GM12878 (cell line): ENCODE data around the gene MSX1. TPM values are rescaled to one million over a fixed set of nuclear protein-coding genes. Genes with fewer than 3 reads are reported as not detected.

Source experiments
- ATAC-seq: fragments of 200-7000 bp; cut with Tn5 transposase; 3 replicates; pipeline ENCODE4 v1.9.1; 2020; ENCODE audit warnings: mild to moderate bottlenecking, moderate library complexity
- BruUV-seq: library from RNA; stranded (reverse); fragments of 400-500 nt; replicated peaks from 2 replicates; lab custom pipeline; 2021; lab: Mats Ljungman, UMichigan
- CTCF ChIA-PET: fragments of 300-600 bp; sonication (Branson Sonifier 250); formaldehyde crosslinking; extraction: SDS; loops from one replicate; lab custom pipeline; 2021; ENCODE audit warnings: inconsistent platforms; lab: Yijun Ruan, JAX
- POLR2A ChIA-PET: fragments of 350-600 bp; formaldehyde crosslinking; extraction: SDS; loops from one replicate; lab custom pipeline; 2021; ENCODE audit warnings: inconsistent platforms; lab: Charles Lee
- RAD21 ChIA-PET: fragments of 300-600 bp; sonication (Branson Sonifier 250); formaldehyde crosslinking; loops from one replicate; lab custom pipeline; 2023; ENCODE audit warnings: antibody characterized with exemption; ENCODE audit not compliant: unreplicated experiment; lab: Charles Lee
- SMC1A ChIA-PET: fragments of 300-600 bp; sonication (Branson Sonifier 250); formaldehyde crosslinking; loops from one replicate; lab custom pipeline; 2023; ENCODE audit not compliant: unreplicated experiment, uncharacterized antibody; lab: Charles Lee
- DNase-seq: peaks from one replicate; pipeline ENCODE4 v3.0.0-alpha.2; 2011; ENCODE audit warnings: low read depth, low spot score
- FAIRE-seq: peaks from 3 replicates; lab custom pipeline; 2011; peaks lifted over from hg19 to GRCh38; lab: Jason Lieb, UNC
- H2AFZ ChIP-seq: 2 replicates; pipeline ENCODE4 v1.6.0; 2011; ENCODE audit warnings: low read depth, low read length, control low read depth; ENCODE audit not compliant: control insufficient read depth
- H3K27ac ChIP-seq: 2 replicates; pipeline ENCODE4 v1.5.1; 2011; ENCODE audit warnings: control low read depth; ENCODE audit not compliant: control insufficient read depth, insufficient read depth
- H3K27me3 ChIP-seq, 2 experiments: replicated peaks in 1 of 2; 2 replicates each; pipeline versions ENCODE4 v1.6.0 to v1.6.1; 2011; ENCODE audit warnings: low read length in 1 of 2; ENCODE audit not compliant: control insufficient read depth in 2 of 2, insufficient read depth in 2 of 2
- H3K36me3 ChIP-seq, 2 experiments: 2 replicates each; pipeline ENCODE4 v1.5.1; 2011; ENCODE audit warnings: low read length in 1 of 2; ENCODE audit not compliant: control insufficient read depth in 2 of 2, insufficient read depth in 2 of 2
- H3K4me1 ChIP-seq: 2 replicates; pipeline ENCODE4 v1.6.1; 2011; ENCODE audit warnings: mild to moderate bottlenecking, low read length, moderate library complexity, mixed read lengths; ENCODE audit not compliant: control insufficient read depth, insufficient read depth
- H3K4me2 ChIP-seq: 2 replicates; pipeline ENCODE4 v1.6.0; 2011; ENCODE audit warnings: control low read depth; ENCODE audit not compliant: control insufficient read depth, insufficient read depth
- H3K4me3 ChIP-seq: fragments of 200-600 bp; sonication (generic); 2 replicates; pipeline ENCODE4 v1.5.1; 2016
- H3K79me2 ChIP-seq: 2 replicates; pipeline ENCODE4 v1.6.0; 2011; ENCODE audit warnings: low read length; ENCODE audit not compliant: control insufficient read depth, insufficient read depth
- H3K9ac ChIP-seq: 2 replicates; pipeline ENCODE4 v1.8.0; 2011; ENCODE audit warnings: low read length, control low read depth, mixed read lengths; ENCODE audit not compliant: control insufficient read depth, insufficient read depth
- H3K9me3 ChIP-seq: replicated peaks from 3 replicates; pipeline ENCODE4 v1.5.1; 2011; ENCODE audit warnings: mild to moderate bottlenecking, low read length; ENCODE audit not compliant: control insufficient read depth, insufficient read depth
- H4K20me1 ChIP-seq: 2 replicates; pipeline ENCODE4 v1.6.0; 2011; ENCODE audit not compliant: control insufficient read depth, insufficient read depth
- CREM ChIP-seq: IDR thresholded peaks from 2 replicates; pipeline ENCODE4 v1.6.1; 2014; ENCODE audit warnings: antibody characterized with exemption, low read depth
- EP300 ChIP-seq, 2 experiments: fragments of 150-350 bp in 1 of 2; IDR thresholded peaks; 2 replicates each; pipeline ENCODE4 v1.6.1; 2011 to 2012; ENCODE audit warnings: low read depth in 2 of 2, low read length in 2 of 2, borderline replicate concordance in 1 of 2, improper control_type of control experiment in 1 of 2, inconsistent platforms in 1 of 2; ENCODE audit not compliant: control insufficient read depth in 1 of 2
- HDAC6 ChIP-seq: fragments of 200-600 bp; sonication (generic); IDR thresholded peaks from one replicate; pipeline ENCODE4 v1.8.0; 2017; ENCODE audit warnings: antibody characterized with exemption; ENCODE audit not compliant: unreplicated experiment
- MTA2 ChIP-seq: fragments of 450-650 bp; IDR thresholded peaks from 2 replicates; pipeline ENCODE4 v1.6.1; 2016; ENCODE audit warnings: low read depth, mild to moderate bottlenecking, moderate library complexity
- MYC ChIP-seq: IDR thresholded peaks from 2 replicates; pipeline ENCODE4 v1.6.1; 2011; ENCODE audit warnings: mild to moderate bottlenecking, low read length, moderate library complexity, inconsistent platforms; ENCODE audit not compliant: insufficient read depth, insufficient replicate concordance, insufficient read length, severe bottlenecking
- NR2F1 ChIP-seq: fragments of 450-650 bp; conservative IDR thresholded peaks from 2 replicates; pipeline ENCODE4 v1.6.1; 2017; ENCODE audit warnings: mild to moderate bottlenecking
- PAX8 ChIP-seq: fragments of 450-650 bp; IDR thresholded peaks from 2 replicates; pipeline ENCODE4 v1.6.1; 2017; ENCODE audit warnings: mild to moderate bottlenecking, moderate library complexity
- POLR2A ChIP-seq: IDR thresholded peaks from 2 replicates; pipeline ENCODE4 v1.6.1; 2011; ENCODE audit warnings: low read depth, mild to moderate bottlenecking, low read length
- TCF3 ChIP-seq: IDR thresholded peaks from 2 replicates; pipeline ENCODE4 v1.6.1; 2012; ENCODE audit warnings: low read depth, mild to moderate bottlenecking, low read length, borderline replicate concordance; ENCODE audit not compliant: insufficient read depth
- WGBS: methylation state at CpG from one replicate; pipeline ENCODE4 v1.1.6; 2016; ENCODE audit warnings: low lambda C conversion rate; ENCODE audit not compliant: insufficient replicate concordance, insufficient coverage; ENCODE audit errors: missing lambda C conversion rate; 5-methylcytosine and 5-hydroxymethylcytosine counted together
- in situ Hi-C: fragments of 300-500 bp; cut with MboI; formaldehyde crosslinking; loops from 9 replicates; pipeline ENCODE4 v1.14.3; 2018; ENCODE audit warnings: mixed read lengths
- intact Hi-C: fragments of 100-400 bp; cut with micrococcal nuclease; formaldehyde crosslinking; loops from one replicate; pipeline ENCODE4 v1.14.2; 2022; ENCODE audit not compliant: unreplicated experiment
- polyA plus RNA-seq, 11 experiments: library from polyadenylated mRNA; depleted of rRNA in 4 of 11; unstranded in 6 of 11; stranded (reverse) in 5 of 11; fragments of >200 nt; fragmentation: Nextera tagmentation in 4 of 11; fragmentation: Illumina TruSeq in 1 of 11; extraction: Ambion mirVana in 4 of 11; extraction: Trizol in 1 of 11; gene quantifications; 1 replicate in 1 of 11; 2 replicates in 10 of 11; pipeline versions ENCODE4 v1.2.1 to v1.2.3, GENCODE V29; 2011 to 2016; ENCODE audit warnings: inconsistent platforms in 2 of 11, missing spikeins in 2 of 11, low read depth in 1 of 11
- total RNA-seq, 4 experiments: library from RNA; depleted of rRNA in 3 of 4; stranded (reverse); fragments of >200 nt in 3 of 4; fragmentation: Illumina TruSeq in 1 of 4; extraction: Trizol in 1 of 4; gene quantifications; 2 replicates each; pipeline versions ENCODE4 v1.2.1 to v1.2.3, GENCODE V29; 2013 to 2021
- TF ChIP-seq, protein P1 (sequence below): IDR thresholded peaks from 2 replicates; pipeline ENCODE4 v1.6.1; 2012; ENCODE audit warnings: mild to moderate bottlenecking, low read depth, low read length
- TF ChIP-seq, protein P2 (sequence below): fragments of 450-650 bp; IDR thresholded peaks from 2 replicates; pipeline ENCODE4 v1.6.1; 2018; ENCODE audit warnings: mild to moderate bottlenecking, low read depth, moderate library complexity; ENCODE audit not compliant: partially characterized antibody
- TF ChIP-seq, protein P3 (sequence below): fragments of 450-650 bp; IDR thresholded peaks from 2 replicates; pipeline ENCODE4 v1.6.1; 2017; ENCODE audit warnings: mild to moderate bottlenecking

Gene MSX1
- total and polyA plus RNA-seq, 10 of the 15 experiments (the other 5 are each of a cell fraction or from before 2014, with no cell fraction given): 0.04 to 0.56 (median 0.15) TPM; not detected in 2

DNA sequence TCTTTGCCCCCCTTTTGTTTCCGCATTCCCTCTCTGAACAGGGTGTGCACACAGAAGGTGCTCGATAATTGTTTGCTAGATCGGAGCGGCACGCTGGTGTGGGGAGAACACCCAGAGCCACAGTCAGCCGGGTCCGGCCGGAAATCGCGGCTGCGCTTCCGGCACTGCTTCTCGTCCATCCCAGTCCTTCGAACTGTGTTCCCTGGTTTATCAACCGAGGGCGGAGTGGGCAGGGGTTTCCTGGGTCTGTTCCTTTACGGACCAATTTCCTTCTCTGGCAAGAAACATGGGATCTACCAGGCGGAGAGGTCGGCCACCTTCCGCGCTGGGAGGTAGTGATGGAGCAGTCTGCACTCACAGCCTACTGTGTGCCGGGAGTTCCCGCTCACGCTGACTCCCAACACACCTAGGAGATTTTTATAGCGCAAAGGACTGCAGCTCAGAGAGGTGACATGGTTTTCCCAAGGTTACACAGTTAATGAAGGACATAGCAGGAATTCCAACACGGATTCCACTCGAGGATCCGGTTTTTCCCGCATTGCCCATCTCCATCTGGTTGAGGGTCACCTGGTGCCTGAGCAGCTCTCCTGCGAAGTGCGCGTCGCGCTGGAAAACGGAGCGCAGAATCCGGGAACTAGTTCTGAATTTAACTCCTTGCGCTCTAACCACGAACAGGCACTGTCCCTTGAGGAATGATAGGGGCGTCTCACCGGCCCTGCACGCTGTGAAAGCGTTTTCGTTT is 6.8 kb downstream of the MSX1 start (continued):
- TF ChIP-seq EP300 (IDR thresholded peaks at IDR 0.05; ENCODE audit: borderline replicate concordance in 1 of 2, control insufficient read depth in 1 of 2, low read depth in 2 of 2, low read length in 2 of 2): no peak

DNA sequence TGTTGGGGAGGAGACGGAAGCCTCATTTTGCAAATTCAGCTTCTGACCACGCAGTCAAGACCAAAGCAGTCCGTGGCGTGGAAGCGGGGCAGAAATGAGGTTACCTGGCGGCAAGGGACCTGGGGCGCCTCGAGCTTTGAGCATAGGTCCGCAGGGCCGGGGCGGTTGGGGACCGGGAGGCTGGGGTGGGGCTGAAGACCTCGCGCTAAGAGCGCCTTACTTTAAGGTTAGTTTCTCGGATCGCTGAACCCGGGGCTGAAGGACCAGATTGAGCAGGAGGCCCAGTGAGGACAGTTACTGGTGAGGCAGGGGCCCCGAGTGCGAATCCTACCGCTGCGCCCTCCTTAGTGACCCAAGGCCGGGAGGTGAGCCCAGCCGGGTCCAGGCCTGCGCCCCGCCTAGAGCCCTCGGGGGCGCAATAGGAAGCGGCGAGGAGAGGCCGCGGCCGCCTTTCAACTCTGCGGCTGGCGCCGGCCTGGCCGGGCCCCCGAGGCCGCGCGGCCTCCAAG is 7.5 kb downstream of the MSX1 start:
- SMC1A ChIA-PET: no interaction called here
- no TSS peak for BruUV-seq
- no peaks in the 10 kb centered on the region for H3K79me2 ChIP-seq
- intact Hi-C loops (no loop called here), in situ Hi-C loops (no loop called here)
- no peak for ATAC-seq
- no peak for DNase-seq
- no peaks in the 10 kb centered on the region for H3K4me1 ChIP-seq
- no peak overlapping the region for H2AFZ ChIP-seq
- no peak overlapping the region for H3K27ac ChIP-seq
- H3K36me3 ChIP-seq: no peaks in the 10 kb centered on the region
- no peaks in the 10 kb centered on the region; the same call in 1 of the 2 replicates for H4K20me1 ChIP-seq
- no peak for FAIRE-seq
- CTCF ChIA-PET: interaction anchor here (0.6 kb wide), 1 partner anchor 266 kb away, joined by 3 read pairs; no protein-coding TSS in a partner anchor
- H3K9me3 ChIP-seq: peaks cover 2% of the 10 kb centered on the region; the same call in 2 of the 3 replicates
- RAD21 ChIA-PET: no interaction called here
- H3K4me2 ChIP-seq: no peak overlapping the region
- H3K9ac ChIP-seq: no peak overlapping the region
- 45% methylated on average over 36 of the region's 41 CpGs for WGBS
- H3K27me3 ChIP-seq: peaks cover 20 to 45% of the 10 kb centered on the region in 2 experiments
- H3K4me3 ChIP-seq: no peak overlapping the region
- POLR2A ChIA-PET: no interaction called here
- TF ChIP-seq CREM (no peak), EP300 (IDR thresholded peaks at IDR 0.05; ENCODE audit: borderline replicate concordance in 1 of 2, control insufficient read depth in 1 of 2, low read depth in 2 of 2, low read length in 2 of 2) (no peak), PAX8 (no peak), HDAC6 (no peak), MYC (no peak), TCF3 (no peak), MTA2 (no peak), NR2F1 (no peak), POLR2A (no peak)
- TF ChIP-seq, protein P1, sequence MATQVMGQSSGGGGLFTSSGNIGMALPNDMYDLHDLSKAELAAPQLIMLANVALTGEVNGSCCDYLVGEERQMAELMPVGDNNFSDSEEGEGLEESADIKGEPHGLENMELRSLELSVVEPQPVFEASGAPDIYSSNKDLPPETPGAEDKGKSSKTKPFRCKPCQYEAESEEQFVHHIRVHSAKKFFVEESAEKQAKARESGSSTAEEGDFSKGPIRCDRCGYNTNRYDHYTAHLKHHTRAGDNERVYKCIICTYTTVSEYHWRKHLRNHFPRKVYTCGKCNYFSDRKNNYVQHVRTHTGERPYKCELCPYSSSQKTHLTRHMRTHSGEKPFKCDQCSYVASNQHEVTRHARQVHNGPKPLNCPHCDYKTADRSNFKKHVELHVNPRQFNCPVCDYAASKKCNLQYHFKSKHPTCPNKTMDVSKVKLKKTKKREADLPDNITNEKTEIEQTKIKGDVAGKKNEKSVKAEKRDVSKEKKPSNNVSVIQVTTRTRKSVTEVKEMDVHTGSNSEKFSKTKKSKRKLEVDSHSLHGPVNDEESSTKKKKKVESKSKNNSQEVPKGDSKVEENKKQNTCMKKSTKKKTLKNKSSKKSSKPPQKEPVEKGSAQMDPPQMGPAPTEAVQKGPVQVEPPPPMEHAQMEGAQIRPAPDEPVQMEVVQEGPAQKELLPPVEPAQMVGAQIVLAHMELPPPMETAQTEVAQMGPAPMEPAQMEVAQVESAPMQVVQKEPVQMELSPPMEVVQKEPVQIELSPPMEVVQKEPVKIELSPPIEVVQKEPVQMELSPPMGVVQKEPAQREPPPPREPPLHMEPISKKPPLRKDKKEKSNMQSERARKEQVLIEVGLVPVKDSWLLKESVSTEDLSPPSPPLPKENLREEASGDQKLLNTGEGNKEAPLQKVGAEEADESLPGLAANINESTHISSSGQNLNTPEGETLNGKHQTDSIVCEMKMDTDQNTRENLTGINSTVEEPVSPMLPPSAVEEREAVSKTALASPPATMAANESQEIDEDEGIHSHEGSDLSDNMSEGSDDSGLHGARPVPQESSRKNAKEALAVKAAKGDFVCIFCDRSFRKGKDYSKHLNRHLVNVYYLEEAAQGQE: no peak
- TF ChIP-seq, protein P2, sequence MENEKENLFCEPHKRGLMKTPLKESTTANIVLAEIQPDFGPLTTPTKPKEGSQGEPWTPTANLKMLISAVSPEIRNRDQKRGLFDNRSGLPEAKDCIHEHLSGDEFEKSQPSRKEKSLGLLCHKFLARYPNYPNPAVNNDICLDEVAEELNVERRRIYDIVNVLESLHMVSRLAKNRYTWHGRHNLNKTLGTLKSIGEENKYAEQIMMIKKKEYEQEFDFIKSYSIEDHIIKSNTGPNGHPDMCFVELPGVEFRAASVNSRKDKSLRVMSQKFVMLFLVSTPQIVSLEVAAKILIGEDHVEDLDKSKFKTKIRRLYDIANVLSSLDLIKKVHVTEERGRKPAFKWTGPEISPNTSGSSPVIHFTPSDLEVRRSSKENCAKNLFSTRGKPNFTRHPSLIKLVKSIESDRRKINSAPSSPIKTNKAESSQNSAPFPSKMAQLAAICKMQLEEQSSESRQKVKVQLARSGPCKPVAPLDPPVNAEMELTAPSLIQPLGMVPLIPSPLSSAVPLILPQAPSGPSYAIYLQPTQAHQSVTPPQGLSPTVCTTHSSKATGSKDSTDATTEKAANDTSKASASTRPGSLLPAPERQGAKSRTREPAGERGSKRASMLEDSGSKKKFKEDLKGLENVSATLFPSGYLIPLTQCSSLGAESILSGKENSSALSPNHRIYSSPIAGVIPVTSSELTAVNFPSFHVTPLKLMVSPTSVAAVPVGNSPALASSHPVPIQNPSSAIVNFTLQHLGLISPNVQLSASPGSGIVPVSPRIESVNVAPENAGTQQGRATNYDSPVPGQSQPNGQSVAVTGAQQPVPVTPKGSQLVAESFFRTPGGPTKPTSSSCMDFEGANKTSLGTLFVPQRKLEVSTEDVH: no peak
- TF ChIP-seq, protein P3, sequence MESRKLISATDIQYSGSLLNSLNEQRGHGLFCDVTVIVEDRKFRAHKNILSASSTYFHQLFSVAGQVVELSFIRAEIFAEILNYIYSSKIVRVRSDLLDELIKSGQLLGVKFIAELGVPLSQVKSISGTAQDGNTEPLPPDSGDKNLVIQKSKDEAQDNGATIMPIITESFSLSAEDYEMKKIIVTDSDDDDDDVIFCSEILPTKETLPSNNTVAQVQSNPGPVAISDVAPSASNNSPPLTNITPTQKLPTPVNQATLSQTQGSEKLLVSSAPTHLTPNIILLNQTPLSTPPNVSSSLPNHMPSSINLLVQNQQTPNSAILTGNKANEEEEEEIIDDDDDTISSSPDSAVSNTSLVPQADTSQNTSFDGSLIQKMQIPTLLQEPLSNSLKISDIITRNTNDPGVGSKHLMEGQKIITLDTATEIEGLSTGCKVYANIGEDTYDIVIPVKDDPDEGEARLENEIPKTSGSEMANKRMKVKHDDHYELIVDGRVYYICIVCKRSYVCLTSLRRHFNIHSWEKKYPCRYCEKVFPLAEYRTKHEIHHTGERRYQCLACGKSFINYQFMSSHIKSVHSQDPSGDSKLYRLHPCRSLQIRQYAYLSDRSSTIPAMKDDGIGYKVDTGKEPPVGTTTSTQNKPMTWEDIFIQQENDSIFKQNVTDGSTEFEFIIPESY: no peak
